Muscle of back (tissue), 11 donors: Measurements from ENCODE around the gene HAGH. TPM values are rescaled to one million over a fixed set of nuclear protein-coding genes. Genes with fewer than 3 reads are reported as not detected.
A peak's percentile ranks its signal among the peaks of the same experiment; 100 is the strongest.

Experiments
- DNase-seq, 3 donors: peaks; one replicate each; pipeline versions ENCODE4 v3.0.0 to v3.0.0-alpha.2; 2013
- polyA plus RNA-seq, 10 donors: library from polyadenylated mRNA; unstranded; fragments of 120-200 nt; gene quantifications; one replicate each; pipeline ENCODE4 v1.2.1, GENCODE V29; 2013; ENCODE audit not compliant: insufficient read length in 10 of 10

HAGH gene
- polyA plus RNA-seq, 10 donors = 28.9 to 45.3 (median 35.9) TPM

- no peak for DNase-seq
Measured at GRCh38 chr16:1765826-1766225, 60.8 kb downstream of the HAGH start.

- DNase-seq = no peak
Measured at GRCh38 chr16:1764971-1765370, 61.7 kb downstream of the HAGH start.

DNA sequence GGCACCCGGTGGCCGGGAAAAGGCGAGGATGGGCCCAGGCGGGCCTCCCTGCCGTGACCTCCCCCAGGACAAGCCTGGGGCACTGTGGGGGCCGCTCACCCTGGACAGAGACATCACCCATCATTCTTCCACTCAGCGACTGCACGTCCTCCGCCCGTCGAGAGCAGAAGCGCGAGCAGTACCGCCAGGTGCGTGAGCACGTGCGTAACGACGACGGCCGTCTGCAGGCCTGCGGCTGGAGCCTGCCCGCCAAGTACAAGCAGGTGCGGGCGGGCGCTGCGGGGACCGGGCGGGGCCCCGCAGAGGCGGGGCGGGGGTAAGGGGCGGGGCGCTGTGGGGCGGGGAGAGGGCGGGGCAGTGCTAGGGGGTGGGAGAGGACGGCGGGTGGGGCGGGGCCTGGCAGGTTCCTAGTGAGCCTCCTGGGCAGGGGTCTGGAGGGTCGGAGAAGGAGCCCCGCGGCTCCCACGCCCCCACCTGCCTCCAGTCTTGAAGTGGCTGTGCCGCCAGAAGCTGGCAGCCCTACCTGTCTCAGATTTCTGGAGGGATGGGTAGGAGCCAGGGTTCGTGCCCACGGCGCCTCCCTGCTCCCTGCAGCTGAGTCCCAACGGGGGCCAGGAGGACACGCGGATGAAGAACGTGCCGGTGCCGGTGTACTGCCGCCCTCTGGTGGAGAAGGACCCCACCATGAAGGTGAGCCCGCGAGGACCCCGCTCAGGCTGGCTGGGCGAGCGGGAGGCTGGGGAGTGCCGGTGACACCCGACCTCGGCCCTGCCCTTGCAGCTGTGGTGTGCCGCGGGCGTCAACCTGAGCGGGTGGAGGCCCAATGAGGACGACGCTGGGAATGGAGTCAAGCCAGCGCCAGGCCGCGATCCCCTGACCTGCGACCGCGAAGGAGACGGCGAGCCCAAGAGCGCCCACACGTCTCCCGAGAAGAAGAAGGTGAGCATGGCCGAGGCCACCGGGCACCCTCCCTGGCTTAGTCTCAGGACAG lies 62.8 kb downstream of the HAGH start:
- DNase-seq = peak in 1 of 3 donors; percentile 55

DNA sequence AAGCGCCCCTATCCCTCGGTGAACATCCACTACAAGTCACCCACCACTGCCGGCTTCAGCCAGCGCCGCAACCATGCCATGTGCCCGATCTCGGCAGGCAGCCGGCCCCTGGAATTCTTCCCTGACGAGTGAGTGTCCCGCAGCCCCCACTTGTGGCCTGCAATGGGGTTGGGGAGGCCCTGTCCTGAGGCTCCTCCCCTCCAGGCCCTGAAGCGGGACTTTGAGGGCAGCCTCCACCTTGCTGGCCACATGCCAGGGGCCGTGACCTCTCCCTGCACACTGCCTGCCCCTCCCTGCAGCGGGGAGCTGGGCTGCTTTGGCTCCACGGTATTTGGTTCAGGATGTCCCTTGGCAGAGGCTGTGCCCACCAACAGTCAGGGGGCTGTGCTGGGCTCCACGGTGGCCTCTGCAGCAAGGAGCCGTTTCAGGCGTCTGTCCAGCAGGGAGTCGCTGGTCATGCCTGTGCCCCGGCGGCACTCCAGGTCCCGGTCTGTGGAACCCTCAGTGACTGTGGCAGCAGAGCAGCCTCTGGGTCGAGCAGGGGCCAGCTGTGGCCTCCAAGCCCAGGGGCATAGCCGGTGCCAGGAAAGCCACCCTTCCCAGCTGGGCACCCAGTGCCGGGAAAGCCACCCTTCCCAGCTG lies 63.6 kb downstream of the HAGH start:
- no peak for DNase-seq

DNA sequence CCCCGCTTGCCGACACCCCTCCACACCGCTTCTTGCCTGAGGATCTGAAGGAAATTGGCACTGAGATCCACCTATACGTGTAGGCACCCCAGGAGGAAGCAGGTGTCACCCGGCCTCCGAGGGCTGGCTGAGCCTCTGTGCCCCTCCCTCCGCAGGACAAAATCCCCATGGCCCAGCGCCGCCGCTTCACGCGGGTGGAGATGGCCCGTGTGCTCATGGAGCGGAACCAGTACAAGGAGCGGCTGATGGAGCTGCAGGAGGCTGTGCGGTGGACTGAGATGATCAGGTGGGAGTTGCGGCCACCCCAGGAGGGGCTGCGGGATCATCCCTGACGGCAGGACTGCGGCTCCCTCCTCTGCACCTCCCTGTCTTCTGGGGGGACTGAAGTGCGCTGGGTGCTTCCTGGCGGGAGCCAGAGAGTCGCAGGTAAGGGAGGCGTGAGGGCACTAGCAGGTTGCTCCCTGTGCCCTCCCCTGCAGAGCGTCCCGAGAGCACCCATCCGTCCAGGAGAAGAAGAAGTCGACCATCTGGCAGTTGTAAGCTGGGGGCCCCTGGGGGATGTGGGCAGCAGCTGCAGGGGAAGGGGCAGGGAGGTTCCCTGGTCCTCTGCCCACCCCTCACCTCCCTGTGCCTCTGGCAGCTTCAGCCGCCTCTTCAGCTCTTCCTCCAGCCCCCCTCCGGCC lies 64.3 kb downstream of the HAGH start:
- no peak for DNase-seq

DNA sequence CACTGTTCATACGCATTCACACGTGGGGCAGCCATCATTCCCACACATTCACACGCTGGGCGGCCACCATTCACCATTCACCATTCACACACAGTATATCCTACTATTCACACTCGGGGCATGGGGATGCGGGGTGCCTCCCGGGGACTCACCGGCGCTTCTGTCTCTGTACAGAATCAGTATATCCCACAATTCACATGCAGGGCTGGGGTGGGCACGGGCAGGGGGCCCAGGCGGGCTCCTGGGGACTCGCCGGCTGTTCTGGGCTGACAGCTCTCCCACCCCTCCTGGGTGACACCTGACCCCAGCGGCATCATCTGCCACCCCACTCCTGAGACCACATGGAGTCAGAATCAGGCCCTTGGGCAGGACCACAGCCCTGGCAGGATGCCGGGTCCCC lies 64.9 kb downstream of the HAGH start:
- no peak for DNase-seq

DNA sequence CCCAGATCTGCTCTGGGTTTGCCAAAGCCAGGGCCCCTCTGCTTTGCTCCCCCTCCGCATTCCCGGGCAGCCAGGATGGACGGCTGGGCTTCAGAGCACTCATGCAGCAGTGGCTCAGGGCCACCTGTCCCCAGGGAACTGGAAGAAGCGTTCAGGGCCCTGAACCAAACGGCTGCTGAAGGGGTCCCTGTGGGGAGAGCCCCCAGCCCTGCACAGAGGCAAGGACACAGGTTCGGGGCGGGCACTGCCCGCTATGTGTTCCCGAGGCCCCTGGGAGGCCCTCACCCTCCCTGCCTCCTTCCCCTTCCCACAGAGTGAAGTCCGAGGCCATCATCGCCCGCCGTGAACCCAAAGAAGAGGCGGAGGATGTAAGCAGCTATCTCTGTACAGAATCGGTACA lies 65.7 kb downstream of the HAGH start:
- no peak for DNase-seq

- no peak for DNase-seq
Measured at GRCh38 chr16:1759511-1759910, 67.1 kb downstream of the HAGH start.

DNA sequence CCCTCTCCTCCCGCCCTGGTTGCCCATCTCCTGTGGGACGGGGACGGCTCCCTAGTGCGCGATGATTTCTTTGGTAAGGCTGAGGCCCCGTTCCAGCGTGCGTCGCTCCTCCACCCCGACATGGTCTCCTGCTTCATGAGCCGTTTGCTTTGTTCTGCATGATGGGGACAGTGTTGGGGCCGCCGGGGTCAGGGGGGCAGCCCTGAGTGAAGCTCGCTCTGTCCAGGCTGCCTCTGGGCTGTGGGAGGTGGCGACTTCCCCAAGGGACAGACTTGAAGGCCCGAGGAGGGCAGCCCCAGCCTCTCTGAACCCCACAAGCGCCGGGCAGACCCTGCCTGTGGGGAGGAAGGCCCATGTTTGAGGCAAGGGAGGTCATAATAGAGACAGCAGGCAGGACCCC lies 67.7 kb downstream of the HAGH start:
- no peak for DNase-seq

- DNase-seq = no peak
Measured at GRCh38 chr16:1757714-1758461, 68.7 kb downstream of the HAGH start.

Other genes with a start within 250 kb of the HAGH start
- gene IFT140, start 214.8 kb downstream of the HAGH start, polyA plus RNA-seq = 10 to 100 TPM in 7 of 10 donors, 1 to 10 TPM in 3; 9.6 to 15.8 (median 10.7) TPM
- gene CRAMP1, start 214.5 kb downstream of the HAGH start, polyA plus RNA-seq = 10 to 100 TPM; 10.5 to 20.8 (median 14.9) TPM
- gene JPT2, start 148.5 kb downstream of the HAGH start, polyA plus RNA-seq = 10 to 100 TPM; 31.0 to 53.6 (median 40.0) TPM
- 10 to 100 TPM; 26.7 to 62.9 (median 42.3) TPM for gene MAPK8IP3, start 120.6 kb downstream of the HAGH start, polyA plus RNA-seq
- gene NME3, start 55.3 kb downstream of the HAGH start, polyA plus RNA-seq = 10 to 100 TPM; 11.2 to 33.1 (median 17.3) TPM
- 1 to 10 TPM; 3.5 to 8.5 (median 5.5) TPM for gene EME2, start 54.0 kb downstream of the HAGH start, polyA plus RNA-seq
- 10 to 100 TPM; 31.4 to 56.5 (median 38.5) TPM for gene MRPS34, start 53.7 kb downstream of the HAGH start, polyA plus RNA-seq
- 10 to 100 TPM; 15.3 to 24.8 (median 22.5) TPM for gene SPSB3, start 44.3 kb downstream of the HAGH start, polyA plus RNA-seq
- gene NUBP2, start 43.9 kb downstream of the HAGH start, polyA plus RNA-seq = 10 to 100 TPM; 28.6 to 49.6 (median 35.7) TPM
- gene IGFALS, start 33.1 kb downstream of the HAGH start, polyA plus RNA-seq = under 1 TPM in 9 of 10 donors, not detected in 1; 0.21 to 0.49 (median 0.26) TPM
- 10 to 100 TPM; 14.5 to 25.5 (median 18.7) TPM for gene FAHD1, start 381 bp upstream of the HAGH start, polyA plus RNA-seq
- 1 to 10 TPM in 1 of 10 donors, under 1 TPM in 8, not detected in 1; 0.08 to 2.4 (median 0.50) TPM for gene MEIOB, start 45.3 kb upstream of the HAGH start, polyA plus RNA-seq
- 1 to 10 TPM in 2 of 10 donors, not detected in 8; 1.6 to 4.3 TPM for gene HS3ST6, start 91.6 kb upstream of the HAGH start, polyA plus RNA-seq
- gene MSRB1, start 116.4 kb upstream of the HAGH start, polyA plus RNA-seq = 10 to 100 TPM; 17.6 to 40.8 (median 27.6) TPM
- 10 to 100 TPM in 9 of 10 donors, 1 to 10 TPM in 1; 9.1 to 73.5 (median 46.2) TPM for gene RPL3L, start 127.9 kb upstream of the HAGH start, polyA plus RNA-seq
- gene NDUFB10, start 132.7 kb upstream of the HAGH start, polyA plus RNA-seq = 100 to 1,000 TPM; 111 to 148 (median 127) TPM
- gene RPS2, start 138.0 kb upstream of the HAGH start, polyA plus RNA-seq = 1,000 to 10,000 TPM; 2,391 to 3,374 (median 3,214) TPM
- gene RNF151, start 140.0 kb upstream of the HAGH start, polyA plus RNA-seq = not detected
- gene TBL3, start 145.2 kb upstream of the HAGH start, polyA plus RNA-seq = 10 to 100 TPM; 18.7 to 35.0 (median 27.8) TPM
- gene NOXO1, start 154.6 kb upstream of the HAGH start, polyA plus RNA-seq = 1 to 10 TPM in 4 of 10 donors, under 1 TPM in 6; 0.18 to 1.5 (median 0.77) TPM
- 10 to 100 TPM; 12.4 to 18.7 (median 15.5) TPM for gene GFER, start 157.4 kb upstream of the HAGH start, polyA plus RNA-seq
- 1 to 10 TPM in 5 of 10 donors, under 1 TPM in 5; 0.46 to 2.1 (median 0.98) TPM for gene SYNGR3, start 163.1 kb upstream of the HAGH start, polyA plus RNA-seq
- gene ZNF598, start 183.0 kb upstream of the HAGH start, polyA plus RNA-seq = 10 to 100 TPM; 13.7 to 25.1 (median 18.8) TPM
- 1 to 10 TPM in 6 of 10 donors, under 1 TPM in 4; 0.59 to 4.1 (median 1.3) TPM for gene NPW, start 193.0 kb upstream of the HAGH start, polyA plus RNA-seq
- gene NHERF2, start 200.1 kb upstream of the HAGH start, polyA plus RNA-seq = 10 to 100 TPM; 28.3 to 62.6 (median 36.9) TPM
- 10 to 100 TPM in 5 of 10 donors, 1 to 10 TPM in 5; 7.4 to 16.9 (median 10.3) TPM for gene NTHL1, start 221.0 kb upstream of the HAGH start, polyA plus RNA-seq
- gene TSC2, start 221.2 kb upstream of the HAGH start, polyA plus RNA-seq = 100 to 1,000 TPM in 1 of 10 donors, 10 to 100 TPM in 9; 62.2 to 104 (median 75.1) TPM